ENCODE measurements around the gene PGBD5. TPM values are rescaled to one million over a fixed set of nuclear protein-coding genes. Genes with fewer than 3 reads are reported as not detected.

Gene PGBD5
- polyA plus RNA-seq, 1 donor (not counting 4 experiments of a cell fraction or from before 2014, with no cell fraction given): 0.28 TPM

DNA sequence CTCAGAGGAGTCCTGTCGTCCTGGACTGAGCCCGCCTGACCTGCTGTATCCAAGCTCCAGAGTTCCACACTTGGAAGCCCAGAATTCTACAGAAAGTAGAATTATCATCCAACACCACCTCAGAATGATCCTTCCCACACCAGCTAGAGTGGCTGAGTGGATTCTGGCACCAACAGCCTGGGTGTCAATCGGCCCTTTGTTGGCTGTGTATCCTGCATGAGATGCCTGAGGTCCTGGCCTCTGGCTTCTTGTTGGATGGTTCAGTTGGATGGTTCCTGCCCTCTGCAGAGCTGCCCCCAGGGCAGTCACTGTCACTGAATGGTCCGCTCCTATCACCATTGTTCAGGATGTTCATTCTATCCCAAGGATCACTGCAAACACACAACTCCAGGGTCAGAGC, 49.8 kb downstream of the PGBD5 start:
- H3K9me3 ChIP-seq (ENCODE audit: control insufficient read depth, low read depth, low read length): peaks cover 6% of the 10 kb centered on the region
- FAIRE-seq: no peak
- dilution Hi-C loops (cut with MboI; ENCODE audit: extremely low pct_ligation_motif_present, low sequenced_read_pairs): no loop called here
- H3K27me3 ChIP-seq (ENCODE audit: control insufficient read depth, extremely low read depth, insufficient read depth, low read length): peaks cover 13% of the 10 kb centered on the region
- no peaks in the 10 kb centered on the region for H3K9me1 ChIP-seq (ENCODE audit: control insufficient read depth, extremely low read depth, insufficient read depth, low read length)
- H3K27ac ChIP-seq (ENCODE audit: control insufficient read depth, insufficient read depth, low read length): no peak overlapping the region
- no peak overlapping the region for H2AFZ ChIP-seq (ENCODE audit: control insufficient read depth, low read length)
- no peak overlapping the region for H3K4me2 ChIP-seq (ENCODE audit: control insufficient read depth, extremely low read depth, insufficient read depth, low read depth, low read length)
- H3K4me1 ChIP-seq (ENCODE audit: control insufficient read depth, extremely low read depth, insufficient read depth, low read length): no peaks in the 10 kb centered on the region
- no peak for DNase-seq (ENCODE audit: low read depth, low spot score)
- no peak overlapping the region for H3K4me3 ChIP-seq (ENCODE audit: control insufficient read depth in 2 of 3, extremely low read depth in 1 of 3, insufficient read depth in 2 of 3, low read depth in 1 of 3, low read length in 3 of 3)
- no peaks in the 10 kb centered on the region for H4K20me1 ChIP-seq (ENCODE audit: control insufficient read depth, extremely low read depth, insufficient read depth, low read length)
- TF ChIP-seq, protein P1, sequence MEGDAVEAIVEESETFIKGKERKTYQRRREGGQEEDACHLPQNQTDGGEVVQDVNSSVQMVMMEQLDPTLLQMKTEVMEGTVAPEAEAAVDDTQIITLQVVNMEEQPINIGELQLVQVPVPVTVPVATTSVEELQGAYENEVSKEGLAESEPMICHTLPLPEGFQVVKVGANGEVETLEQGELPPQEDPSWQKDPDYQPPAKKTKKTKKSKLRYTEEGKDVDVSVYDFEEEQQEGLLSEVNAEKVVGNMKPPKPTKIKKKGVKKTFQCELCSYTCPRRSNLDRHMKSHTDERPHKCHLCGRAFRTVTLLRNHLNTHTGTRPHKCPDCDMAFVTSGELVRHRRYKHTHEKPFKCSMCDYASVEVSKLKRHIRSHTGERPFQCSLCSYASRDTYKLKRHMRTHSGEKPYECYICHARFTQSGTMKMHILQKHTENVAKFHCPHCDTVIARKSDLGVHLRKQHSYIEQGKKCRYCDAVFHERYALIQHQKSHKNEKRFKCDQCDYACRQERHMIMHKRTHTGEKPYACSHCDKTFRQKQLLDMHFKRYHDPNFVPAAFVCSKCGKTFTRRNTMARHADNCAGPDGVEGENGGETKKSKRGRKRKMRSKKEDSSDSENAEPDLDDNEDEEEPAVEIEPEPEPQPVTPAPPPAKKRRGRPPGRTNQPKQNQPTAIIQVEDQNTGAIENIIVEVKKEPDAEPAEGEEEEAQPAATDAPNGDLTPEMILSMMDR (optimal IDR thresholded peaks at IDR 0.05 in 1 of 3, IDR thresholded peaks at IDR 0.05 in 1 of 3, conservative IDR thresholded peaks at IDR 0.05 in 1 of 3; ENCODE audit: extremely low read depth in 1 of 3, insufficient read depth in 2 of 3, low read length in 3 of 3): no peak
- no peak for TF ChIP-seq EZH2 (IDR thresholded peaks at IDR 0.05; ENCODE audit: low read length)
- H3K9ac ChIP-seq (ENCODE audit: control insufficient read depth, extremely low read depth, insufficient read depth, low read length): no peak overlapping the region
- no peaks in the 10 kb centered on the region for H3K79me2 ChIP-seq (ENCODE audit: control insufficient read depth, insufficient read depth, low read length)
- H3K36me3 ChIP-seq (ENCODE audit: control insufficient read depth in 2 of 2, extremely low read depth in 1 of 2, insufficient read depth in 2 of 2, low read length in 2 of 2): no peaks in the 10 kb centered on the region

DNA sequence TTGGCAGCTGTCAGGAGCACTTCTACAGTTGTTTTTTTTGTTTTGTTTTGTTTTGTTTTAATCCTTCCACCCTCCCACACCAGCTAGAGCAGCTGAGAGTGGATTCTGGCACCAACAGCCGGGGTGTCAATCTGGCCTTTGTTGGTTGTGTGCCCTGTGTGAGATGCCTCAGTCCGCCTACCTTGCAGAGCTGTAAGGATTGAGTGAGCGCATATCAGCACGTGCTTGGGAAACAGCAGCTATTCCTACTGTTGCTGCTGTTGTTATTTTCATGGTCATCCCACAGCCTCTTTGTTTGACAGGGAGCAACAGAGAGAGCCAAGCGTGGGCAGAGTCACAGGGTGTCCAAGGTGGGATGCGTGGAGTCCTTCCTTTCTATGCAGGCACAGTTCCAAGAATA, 50.4 kb downstream of the PGBD5 start:
- Histone ChIP-seq H3K4me3 (ENCODE audit: control insufficient read depth in 2 of 3, extremely low read depth in 1 of 3, insufficient read depth in 2 of 3, low read depth in 1 of 3, low read length in 3 of 3) (no peak overlapping the region), H3K9ac (ENCODE audit: control insufficient read depth, extremely low read depth, insufficient read depth, low read length) (no peak overlapping the region), H3K27me3 (ENCODE audit: control insufficient read depth, extremely low read depth, insufficient read depth, low read length) (peaks cover 16% of the 10 kb centered on the region), H2AFZ (ENCODE audit: control insufficient read depth, low read length) (no peak overlapping the region), H3K9me3 (ENCODE audit: control insufficient read depth, low read depth, low read length) (peaks cover 6% of the 10 kb centered on the region), H3K9me1 (ENCODE audit: control insufficient read depth, extremely low read depth, insufficient read depth, low read length) (no peaks in the 10 kb centered on the region), H3K4me1 (ENCODE audit: control insufficient read depth, extremely low read depth, insufficient read depth, low read length) (no peaks in the 10 kb centered on the region), H3K36me3 (ENCODE audit: control insufficient read depth in 2 of 2, extremely low read depth in 1 of 2, insufficient read depth in 2 of 2, low read length in 2 of 2) (no peaks in the 10 kb centered on the region), H4K20me1 (ENCODE audit: control insufficient read depth, extremely low read depth, insufficient read depth, low read length) (no peaks in the 10 kb centered on the region), H3K79me2 (ENCODE audit: control insufficient read depth, insufficient read depth, low read length) (no peaks in the 10 kb centered on the region), H3K4me2 (ENCODE audit: control insufficient read depth, extremely low read depth, insufficient read depth, low read depth, low read length) (no peak overlapping the region), H3K27ac (ENCODE audit: control insufficient read depth, insufficient read depth, low read length) (no peak overlapping the region)
- dilution Hi-C loops (cut with MboI; ENCODE audit: extremely low pct_ligation_motif_present, low sequenced_read_pairs): no loop called here
- DNase-seq (ENCODE audit: low read depth, low spot score) (no peak), FAIRE-seq (no peak)
- TF ChIP-seq, protein P1 (optimal IDR thresholded peaks at IDR 0.05 in 1 of 3, IDR thresholded peaks at IDR 0.05 in 1 of 3, conservative IDR thresholded peaks at IDR 0.05 in 1 of 3; ENCODE audit: extremely low read depth in 1 of 3, insufficient read depth in 2 of 3, low read length in 3 of 3): no peak
- TF ChIP-seq EZH2 (IDR thresholded peaks at IDR 0.05; ENCODE audit: low read length): no peak

Measured in keratinocyte (primary cell).